HepG2 (cell line): ENCODE results near the gene C2orf15. TPM values are rescaled to one million over a fixed set of nuclear protein-coding genes. Genes with fewer than 3 reads are reported as not detected.

Experiments used
- CHCHD3 ChIP-seq: sonication (generic); formaldehyde crosslinking; IDR thresholded peaks from 2 replicates; pipeline ENCODE4 v1.8.0; 2022; ENCODE audit warnings: mild to moderate bottlenecking, missing genetic modification reagents, moderate library complexity
- DNMT3B ChIP-seq: conservative IDR thresholded peaks from 2 replicates; pipeline ENCODE4 v1.6.1; 2016; ENCODE audit warnings: missing biosample characterization, control low read depth
- ETV6 ChIP-seq: sonication (generic); formaldehyde crosslinking; conservative IDR thresholded peaks from 2 replicates; pipeline ENCODE4 v1.4.0; 2020; ENCODE audit warnings: missing genetic modification reagents
- GPN1 ChIP-seq: sonication (generic); formaldehyde crosslinking; IDR thresholded peaks from 2 replicates; pipeline ENCODE4 v1.5.1; 2020; ENCODE audit warnings: missing genetic modification reagents, borderline replicate concordance
- HMGA1 ChIP-seq: sonication (generic); formaldehyde crosslinking; conservative IDR thresholded peaks from 2 replicates; pipeline ENCODE4 v1.4.0; 2020; ENCODE audit warnings: missing genetic modification reagents
- KAT8 ChIP-seq: IDR thresholded peaks from 2 replicates; pipeline ENCODE4 v1.6.1; 2016; ENCODE audit warnings: missing genetic modification reagents, missing compliant biosample characterization
- NFE2L2 ChIP-seq: fragments of 150-350 bp; IDR thresholded peaks from 2 replicates; pipeline ENCODE4 v1.6.1; 2014; ENCODE audit warnings: low read length
- NFYB ChIP-seq: sonication (generic); formaldehyde crosslinking; IDR thresholded peaks from 2 replicates; pipeline ENCODE4 v1.4.0; 2020; ENCODE audit warnings: missing genetic modification reagents
- NR2F6 ChIP-seq, 2 experiments: IDR thresholded peaks; 2 replicates each; pipeline ENCODE4 v1.6.1; 2016; ENCODE audit warnings: antibody characterized with exemption in 1 of 2, mild to moderate bottlenecking in 1 of 2
- TEAD2 ChIP-seq: sonication (generic); formaldehyde crosslinking; IDR thresholded peaks from 2 replicates; pipeline ENCODE4 v1.9.0; 2021; ENCODE audit warnings: missing genetic modification reagents
- TFAP4 ChIP-seq: sonication (generic); IDR thresholded peaks from 2 replicates; pipeline ENCODE4 v1.6.1; 2016; ENCODE audit warnings: low read depth, borderline replicate concordance
- TGIF2 ChIP-seq: IDR thresholded peaks from 2 replicates; pipeline ENCODE4 v1.6.1; 2016; ENCODE audit warnings: control low read depth, missing compliant biosample characterization
- ZEB1 ChIP-seq: IDR thresholded peaks from 2 replicates; pipeline ENCODE4 v1.6.1; 2012; ENCODE audit warnings: mild to moderate bottlenecking, low read depth, inconsistent platforms; ENCODE audit not compliant: insufficient replicate concordance
- ZNF326 ChIP-seq: sonication (generic); formaldehyde crosslinking; IDR thresholded peaks from 2 replicates; pipeline ENCODE4 v1.4.0; 2020; ENCODE audit warnings: missing genetic modification reagents, borderline replicate concordance
- ZNF33A ChIP-seq: sonication (generic); formaldehyde crosslinking; IDR thresholded peaks from 2 replicates; pipeline ENCODE4 v1.5.1; 2020; ENCODE audit warnings: missing genetic modification reagents, mild to moderate bottlenecking, moderate library complexity, borderline replicate concordance
- ZNF75D ChIP-seq: sonication (generic); formaldehyde crosslinking; IDR thresholded peaks from 2 replicates; pipeline ENCODE4 v1.8.1; 2023; ENCODE audit warnings: missing genetic modification reagents, mild to moderate bottlenecking, borderline replicate concordance
- ZNF83 ChIP-seq: sonication (generic); formaldehyde crosslinking; IDR thresholded peaks from 2 replicates; pipeline ENCODE4 v1.4.0; 2020; ENCODE audit warnings: missing genetic modification reagents, mild to moderate bottlenecking, borderline replicate concordance
- ZSCAN31 ChIP-seq: sonication (generic); formaldehyde crosslinking; IDR thresholded peaks from 2 replicates; pipeline ENCODE4 v1.5.0; 2020; ENCODE audit warnings: low read depth, mild to moderate bottlenecking, missing genetic modification reagents
- polyA plus RNA-seq, 8 experiments: library from polyadenylated mRNA; depleted of rRNA in 3 of 8; stranded (reverse) in 7 of 8; unstranded in 1 of 8; fragments of >200 nt; fragmentation: Illumina TruSeq in 4 of 8; extraction: Trizol in 4 of 8; gene quantifications; 2 replicates each; pipeline versions ENCODE4 v1.2.1 to v1.2.3, GENCODE V29; 2011 to 2016; ENCODE audit warnings: low read depth in 4 of 8, missing spikeins in 1 of 8, mixed read lengths in 1 of 8; ENCODE audit not compliant: insufficient read depth in 1 of 8
- total RNA-seq, 5 experiments: library from RNA; depleted of rRNA; stranded (reverse); fragments of >200 nt; fragmentation: Illumina TruSeq; extraction: Trizol; gene quantifications; 2 replicates each; pipeline ENCODE4 v1.2.3, GENCODE V29; 2016; ENCODE audit warnings: low read depth in 1 of 5
- TF ChIP-seq, protein P1 (sequence below): sonication (generic); formaldehyde crosslinking; IDR thresholded peaks from 2 replicates; pipeline ENCODE4 v1.5.1; 2020; ENCODE audit warnings: mild to moderate bottlenecking, missing genetic modification reagents, borderline replicate concordance
- TF ChIP-seq, protein P2 (sequence below): sonication (generic); formaldehyde crosslinking; IDR thresholded peaks from 2 replicates; pipeline ENCODE4; 2020; ENCODE audit warnings: missing genetic modification reagents, mild to moderate bottlenecking, borderline replicate concordance

C2orf15 gene
- total and polyA plus RNA-seq, 2 of the 13 experiments (the other 11 are each of a cell fraction or from before 2014, with no cell fraction given) = 5.5 to 8.3 TPM

DNA sequence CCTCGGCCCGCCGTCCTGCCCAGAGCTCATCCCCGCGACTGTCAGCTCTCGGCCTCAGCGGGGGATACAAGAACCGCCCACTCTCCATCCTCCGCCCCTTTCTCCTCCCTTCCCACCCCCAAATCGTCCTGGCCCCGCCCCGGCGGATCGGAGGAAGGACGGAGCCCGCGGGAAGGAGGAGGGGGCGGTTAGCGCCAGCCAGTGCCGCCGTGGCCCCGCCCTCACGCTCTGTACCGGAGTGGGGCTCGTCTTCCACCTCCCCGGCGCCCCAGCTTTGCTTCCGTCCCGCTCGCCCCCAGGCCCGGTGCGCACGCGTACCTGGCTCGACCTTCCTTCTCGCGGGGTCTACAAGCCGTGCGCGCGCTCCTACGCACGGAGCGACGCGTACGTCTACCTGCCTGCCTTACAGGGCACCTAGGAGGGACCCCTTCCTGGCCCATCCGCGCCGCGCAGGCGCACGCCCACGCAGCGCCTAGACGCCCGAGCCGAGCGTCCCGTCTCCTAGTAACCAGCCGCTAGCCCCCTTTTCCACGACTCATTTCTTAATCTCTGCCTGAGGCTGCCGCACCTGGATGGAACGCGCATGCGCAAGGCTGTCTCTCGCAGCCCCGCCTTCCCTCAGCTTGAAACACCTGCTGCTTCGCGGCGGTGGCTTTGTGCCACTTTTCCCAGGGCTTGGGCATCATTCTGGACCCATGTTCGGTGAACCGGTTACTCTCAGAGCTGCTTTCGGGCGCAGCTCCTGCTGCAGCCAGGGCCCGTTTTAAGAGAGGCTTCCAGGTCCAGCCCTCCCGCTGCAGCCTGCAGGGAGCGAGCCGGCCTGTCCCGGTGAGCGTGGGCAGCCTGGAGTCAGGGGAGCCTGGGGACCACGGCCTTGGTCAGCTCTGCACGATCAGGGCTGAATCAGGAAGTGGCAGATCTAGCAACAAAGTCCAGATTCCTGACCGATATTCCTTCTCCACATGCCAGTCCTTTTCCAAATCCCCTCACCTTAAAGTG is at the start of gene C2orf15 (continued):
- TF ChIP-seq, protein P1, sequence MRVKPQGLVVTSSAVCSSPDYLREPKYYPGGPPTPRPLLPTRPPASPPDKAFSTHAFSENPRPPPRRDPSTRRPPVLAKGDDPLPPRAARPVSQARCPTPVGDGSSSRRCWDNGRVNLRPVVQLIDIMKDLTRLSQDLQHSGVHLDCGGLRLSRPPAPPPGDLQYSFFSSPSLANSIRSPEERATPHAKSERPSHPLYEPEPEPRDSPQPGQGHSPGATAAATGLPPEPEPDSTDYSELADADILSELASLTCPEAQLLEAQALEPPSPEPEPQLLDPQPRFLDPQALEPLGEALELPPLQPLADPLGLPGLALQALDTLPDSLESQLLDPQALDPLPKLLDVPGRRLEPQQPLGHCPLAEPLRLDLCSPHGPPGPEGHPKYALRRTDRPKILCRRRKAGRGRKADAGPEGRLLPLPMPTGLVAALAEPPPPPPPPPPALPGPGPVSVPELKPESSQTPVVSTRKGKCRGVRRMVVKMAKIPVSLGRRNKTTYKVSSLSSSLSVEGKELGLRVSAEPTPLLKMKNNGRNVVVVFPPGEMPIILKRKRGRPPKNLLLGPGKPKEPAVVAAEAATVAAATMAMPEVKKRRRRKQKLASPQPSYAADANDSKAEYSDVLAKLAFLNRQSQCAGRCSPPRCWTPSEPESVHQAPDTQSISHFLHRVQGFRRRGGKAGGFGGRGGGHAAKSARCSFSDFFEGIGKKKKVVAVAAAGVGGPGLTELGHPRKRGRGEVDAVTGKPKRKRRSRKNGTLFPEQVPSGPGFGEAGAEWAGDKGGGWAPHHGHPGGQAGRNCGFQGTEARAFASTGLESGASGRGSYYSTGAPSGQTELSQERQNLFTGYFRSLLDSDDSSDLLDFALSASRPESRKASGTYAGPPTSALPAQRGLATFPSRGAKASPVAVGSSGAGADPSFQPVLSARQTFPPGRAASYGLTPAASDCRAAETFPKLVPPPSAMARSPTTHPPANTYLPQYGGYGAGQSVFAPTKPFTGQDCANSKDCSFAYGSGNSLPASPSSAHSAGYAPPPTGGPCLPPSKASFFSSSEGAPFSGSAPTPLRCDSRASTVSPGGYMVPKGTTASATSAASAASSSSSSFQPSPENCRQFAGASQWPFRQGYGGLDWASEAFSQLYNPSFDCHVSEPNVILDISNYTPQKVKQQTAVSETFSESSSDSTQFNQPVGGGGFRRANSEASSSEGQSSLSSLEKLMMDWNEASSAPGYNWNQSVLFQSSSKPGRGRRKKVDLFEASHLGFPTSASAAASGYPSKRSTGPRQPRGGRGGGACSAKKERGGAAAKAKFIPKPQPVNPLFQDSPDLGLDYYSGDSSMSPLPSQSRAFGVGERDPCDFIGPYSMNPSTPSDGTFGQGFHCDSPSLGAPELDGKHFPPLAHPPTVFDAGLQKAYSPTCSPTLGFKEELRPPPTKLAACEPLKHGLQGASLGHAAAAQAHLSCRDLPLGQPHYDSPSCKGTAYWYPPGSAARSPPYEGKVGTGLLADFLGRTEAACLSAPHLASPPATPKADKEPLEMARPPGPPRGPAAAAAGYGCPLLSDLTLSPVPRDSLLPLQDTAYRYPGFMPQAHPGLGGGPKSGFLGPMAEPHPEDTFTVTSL (CRISPR knock-in tag) = no peak
- peak; percentile 83; the same call in 1 of the 2 replicates for TF ChIP-seq DNMT3B (CRISPR knock-in tag)
- TF ChIP-seq ZNF33A (CRISPR knock-in tag) = no peak
- TF ChIP-seq KAT8 (CRISPR knock-in tag) = peak; percentile 83
- TF ChIP-seq ZNF326 (CRISPR knock-in tag) = no peak
- TF ChIP-seq ZSCAN31 (CRISPR knock-in tag) = peak; percentile 35
- peak; percentile 99 for TF ChIP-seq ZEB1
- peak; percentile 68; the same call in 1 of the 2 replicates for TF ChIP-seq CHCHD3 (CRISPR knock-in tag)
- TF ChIP-seq TGIF2 (CRISPR knock-in tag) = peak; percentile 71
- no peak for TF ChIP-seq TEAD2 (CRISPR knock-in tag)
- TF ChIP-seq GPN1 = no peak
- no peak; the same call in 1 of the 2 replicates for TF ChIP-seq ETV6 (CRISPR knock-in tag)
- no peak for TF ChIP-seq ZNF75D (CRISPR knock-in tag)
- no peak for TF ChIP-seq NR2F6 (IDR thresholded peaks at IDR 0.05)
- peak; percentile 24; the same call in 1 of the 2 replicates for TF ChIP-seq NR2F6 (CRISPR knock-in tag; IDR thresholded peaks at IDR 0.05)
- no peak for TF ChIP-seq NFYB
- TF ChIP-seq TFAP4 = peak; percentile 37; the same call in 1 of the 2 replicates
- no peak for TF ChIP-seq NFE2L2
- no peak; the same call in 1 of the 2 replicates for TF ChIP-seq ZNF83 (CRISPR knock-in tag)
- no peak for TF ChIP-seq HMGA1 (CRISPR knock-in tag)
- TF ChIP-seq, protein P2, sequence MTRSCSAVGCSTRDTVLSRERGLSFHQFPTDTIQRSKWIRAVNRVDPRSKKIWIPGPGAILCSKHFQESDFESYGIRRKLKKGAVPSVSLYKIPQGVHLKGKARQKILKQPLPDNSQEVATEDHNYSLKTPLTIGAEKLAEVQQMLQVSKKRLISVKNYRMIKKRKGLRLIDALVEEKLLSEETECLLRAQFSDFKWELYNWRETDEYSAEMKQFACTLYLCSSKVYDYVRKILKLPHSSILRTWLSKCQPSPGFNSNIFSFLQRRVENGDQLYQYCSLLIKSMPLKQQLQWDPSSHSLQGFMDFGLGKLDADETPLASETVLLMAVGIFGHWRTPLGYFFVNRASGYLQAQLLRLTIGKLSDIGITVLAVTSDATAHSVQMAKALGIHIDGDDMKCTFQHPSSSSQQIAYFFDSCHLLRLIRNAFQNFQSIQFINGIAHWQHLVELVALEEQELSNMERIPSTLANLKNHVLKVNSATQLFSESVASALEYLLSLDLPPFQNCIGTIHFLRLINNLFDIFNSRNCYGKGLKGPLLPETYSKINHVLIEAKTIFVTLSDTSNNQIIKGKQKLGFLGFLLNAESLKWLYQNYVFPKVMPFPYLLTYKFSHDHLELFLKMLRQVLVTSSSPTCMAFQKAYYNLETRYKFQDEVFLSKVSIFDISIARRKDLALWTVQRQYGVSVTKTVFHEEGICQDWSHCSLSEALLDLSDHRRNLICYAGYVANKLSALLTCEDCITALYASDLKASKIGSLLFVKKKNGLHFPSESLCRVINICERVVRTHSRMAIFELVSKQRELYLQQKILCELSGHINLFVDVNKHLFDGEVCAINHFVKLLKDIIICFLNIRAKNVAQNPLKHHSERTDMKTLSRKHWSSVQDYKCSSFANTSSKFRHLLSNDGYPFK = peak; percentile 72; the same call in 1 of the 2 replicates
